ENCODE measurements around the gene DYNC2I2. TPM values are rescaled to one million over a fixed set of nuclear protein-coding genes. Genes with fewer than 3 reads are reported as not detected.
A peak's percentile ranks its signal among the peaks of the same experiment; 100 is the strongest.

Gene DYNC2I2
- total RNA-seq, 1 donor from 2014 or later, result 37.0 TPM

DNA sequence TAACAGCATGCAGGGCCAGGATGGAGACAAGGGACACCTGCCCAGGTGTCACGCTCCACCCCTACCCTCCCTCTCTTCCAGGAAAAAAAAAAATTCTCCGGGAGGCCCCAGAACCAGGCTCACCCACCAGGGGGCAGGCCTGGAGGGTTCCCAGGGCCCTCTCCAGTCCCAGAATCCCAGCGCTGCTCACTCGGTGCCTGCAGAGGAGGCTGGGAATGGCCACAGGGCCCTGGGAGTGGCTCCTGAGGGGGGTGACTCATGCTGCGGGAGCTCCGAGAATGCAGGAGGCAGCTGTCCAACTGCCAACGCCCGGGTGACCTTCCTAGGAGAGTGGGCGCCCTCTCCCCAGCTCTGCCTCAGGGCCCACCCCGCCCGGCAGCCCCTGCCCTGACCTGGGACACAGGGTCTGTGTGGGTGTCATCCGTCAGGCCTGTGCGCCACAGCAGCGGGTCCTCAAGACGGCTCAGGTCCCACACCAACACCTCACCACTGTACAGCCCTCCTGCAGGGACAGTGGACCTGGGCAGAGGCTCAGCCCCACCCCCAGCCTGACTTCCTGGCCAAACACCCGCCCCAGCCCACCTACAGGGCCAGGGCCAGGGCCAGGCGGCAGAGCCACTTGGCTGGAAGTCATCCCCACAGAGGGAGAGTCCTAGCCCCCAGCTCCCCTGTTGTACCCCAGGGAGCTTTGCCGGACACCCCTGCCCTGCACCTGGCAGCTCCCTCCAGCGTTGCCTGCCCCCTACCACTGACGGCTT, 21.2 kb downstream of the DYNC2I2 start:
- peak; percentile 91 for DNase-seq

DNA sequence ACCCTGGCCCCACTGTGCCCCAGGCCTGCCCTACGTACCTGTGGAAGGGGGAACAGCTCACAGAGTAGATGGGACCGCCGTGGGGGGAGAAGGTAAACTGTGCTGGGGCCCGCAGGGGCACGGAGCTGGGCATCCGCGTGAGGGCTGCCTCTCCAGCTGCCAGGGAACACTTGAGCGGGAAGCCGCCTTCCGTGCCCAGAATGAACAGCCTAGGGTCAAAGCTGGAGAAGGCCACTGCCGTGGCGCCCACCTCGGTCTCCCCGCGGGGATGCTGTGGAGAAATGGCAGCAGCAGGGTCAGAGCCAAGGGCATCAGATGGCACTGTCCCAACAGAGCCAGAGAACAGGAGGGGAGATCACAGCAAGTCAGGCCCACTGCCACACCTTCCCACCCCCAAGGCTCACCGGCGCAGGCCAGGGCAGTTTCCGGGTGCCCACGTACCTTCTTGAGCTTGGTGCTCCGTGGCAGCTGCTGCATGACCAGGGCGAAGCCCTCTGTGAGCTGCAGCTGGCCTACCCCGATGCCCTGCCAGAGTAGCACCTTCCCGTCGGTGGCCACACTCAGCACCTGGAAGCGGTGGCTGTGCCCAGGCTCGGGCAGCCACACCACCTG, 21.9 kb downstream of the DYNC2I2 start:
- no peak for DNase-seq

DNA sequence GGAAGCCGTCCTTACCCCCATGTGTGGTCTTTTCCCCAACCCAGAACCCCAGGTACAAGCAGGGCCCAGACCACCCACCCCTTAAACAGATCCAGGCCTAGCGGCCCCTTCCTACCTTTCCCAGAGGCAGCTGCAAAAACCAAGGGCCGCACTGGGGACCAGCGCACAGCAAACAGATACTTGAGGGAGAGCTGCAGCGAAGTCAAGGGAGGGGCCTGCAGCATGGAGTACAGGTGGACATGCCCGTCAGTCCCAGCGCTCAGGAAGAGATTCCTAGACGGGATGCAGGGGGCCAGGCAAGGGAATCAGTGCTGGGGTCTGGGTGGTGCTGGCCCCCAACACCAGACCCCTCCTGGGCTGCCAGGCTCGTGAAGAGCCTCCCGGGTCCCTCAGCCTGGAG, 22.5 kb downstream of the DYNC2I2 start:
- DNase-seq, result no peak

DNA sequence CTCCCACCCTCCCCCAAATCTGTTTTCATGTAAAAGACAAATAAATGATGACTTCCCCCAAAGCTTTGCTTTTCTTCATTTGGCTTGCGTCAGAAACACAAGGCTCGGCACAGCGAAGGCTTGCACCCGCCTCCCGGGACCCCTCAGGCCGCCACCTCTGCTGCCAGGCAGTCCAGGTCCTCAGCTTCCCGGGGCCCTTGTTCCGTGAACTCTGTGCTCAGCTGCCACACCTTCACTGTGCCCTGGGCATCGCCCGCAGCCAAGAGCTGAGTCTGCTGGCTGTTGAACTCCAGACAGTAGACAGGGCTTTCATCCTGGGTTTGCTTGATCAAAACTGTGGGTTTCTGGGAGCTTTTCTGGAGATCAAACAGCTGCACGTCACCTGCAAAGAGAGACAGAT, 23.0 kb downstream of the DYNC2I2 start:
- DNase-seq, result no peak

DNA sequence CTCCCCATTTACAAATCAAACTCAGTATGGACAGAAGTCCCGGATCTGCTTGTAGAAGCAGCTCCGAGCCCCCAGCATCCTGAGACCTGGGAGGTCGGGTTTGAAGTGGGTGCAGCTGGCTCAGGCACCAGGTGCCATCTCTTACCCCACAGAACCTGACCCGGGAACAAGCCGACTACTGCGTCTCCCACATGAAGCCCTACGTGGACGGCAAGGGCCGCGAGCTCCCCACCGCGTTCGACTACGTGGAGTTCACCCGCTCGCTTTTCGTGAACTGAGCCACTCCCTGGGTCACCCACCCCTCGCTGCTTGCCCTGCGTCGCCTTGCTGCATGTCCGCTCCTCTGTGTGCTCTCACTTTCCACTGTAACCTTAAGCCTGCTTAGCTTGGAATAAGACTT, 23.6 kb downstream of the DYNC2I2 start:
- DNase-seq, result no peak

DNA sequence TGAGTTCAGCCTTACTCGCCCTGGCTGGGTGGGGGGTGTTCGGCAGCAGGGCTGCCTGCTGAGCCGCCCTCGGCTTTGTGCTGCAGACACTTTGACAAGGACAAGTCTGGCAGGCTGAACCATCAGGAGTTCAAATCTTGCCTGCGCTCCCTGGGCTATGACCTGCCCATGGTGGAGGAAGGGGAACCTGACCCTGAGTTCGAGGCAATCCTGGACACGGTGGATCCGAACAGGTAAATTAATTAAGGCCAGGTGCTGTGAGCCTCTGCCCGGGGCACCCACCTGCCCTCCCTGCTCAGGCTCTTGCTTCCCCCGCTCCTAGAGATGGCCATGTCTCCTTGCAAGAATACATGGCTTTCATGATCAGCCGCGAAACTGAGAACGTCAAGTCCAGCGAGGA, 24.2 kb downstream of the DYNC2I2 start:
- no peak for DNase-seq

DNA sequence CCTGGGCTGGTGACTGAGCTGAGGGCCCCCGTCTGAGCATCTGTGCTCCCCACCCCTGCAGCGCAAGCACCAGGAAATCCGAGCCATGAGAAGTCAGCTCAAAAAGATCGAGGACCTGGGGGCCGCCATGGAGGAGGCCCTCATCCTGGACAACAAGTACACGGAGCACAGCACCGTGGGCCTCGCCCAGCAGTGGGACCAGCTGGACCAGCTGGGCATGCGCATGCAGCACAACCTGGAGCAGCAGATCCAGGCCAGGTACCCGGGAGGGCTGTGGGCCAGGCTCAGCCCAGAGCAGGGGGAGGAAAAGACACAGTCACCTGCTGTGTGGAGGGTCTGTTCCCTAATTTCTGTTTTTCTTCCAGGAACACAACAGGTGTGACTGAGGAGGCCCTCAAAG, 24.6 kb downstream of the DYNC2I2 start:
- DNase-seq, result no peak

DNA sequence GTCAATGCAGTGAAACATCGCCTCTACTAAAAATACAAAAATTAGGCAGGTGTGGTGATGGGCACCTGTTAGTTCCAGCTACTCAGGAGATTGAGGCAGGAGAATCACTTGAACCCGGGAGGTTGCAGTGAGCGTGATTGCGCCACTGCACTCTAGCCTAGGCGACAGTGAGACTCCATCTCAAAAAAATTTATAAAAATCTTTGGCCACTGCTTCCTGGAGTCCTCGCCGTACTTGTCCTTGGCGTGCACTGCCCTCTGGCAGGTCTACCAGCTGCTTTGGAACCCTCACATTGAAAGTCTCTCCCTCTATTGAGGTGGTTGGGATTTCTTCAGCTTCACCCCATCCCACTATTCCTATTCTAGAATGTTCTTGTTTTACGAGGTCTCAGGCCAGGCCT, 25.0 kb downstream of the DYNC2I2 start:
- DNase-seq, result no peak

DNA sequence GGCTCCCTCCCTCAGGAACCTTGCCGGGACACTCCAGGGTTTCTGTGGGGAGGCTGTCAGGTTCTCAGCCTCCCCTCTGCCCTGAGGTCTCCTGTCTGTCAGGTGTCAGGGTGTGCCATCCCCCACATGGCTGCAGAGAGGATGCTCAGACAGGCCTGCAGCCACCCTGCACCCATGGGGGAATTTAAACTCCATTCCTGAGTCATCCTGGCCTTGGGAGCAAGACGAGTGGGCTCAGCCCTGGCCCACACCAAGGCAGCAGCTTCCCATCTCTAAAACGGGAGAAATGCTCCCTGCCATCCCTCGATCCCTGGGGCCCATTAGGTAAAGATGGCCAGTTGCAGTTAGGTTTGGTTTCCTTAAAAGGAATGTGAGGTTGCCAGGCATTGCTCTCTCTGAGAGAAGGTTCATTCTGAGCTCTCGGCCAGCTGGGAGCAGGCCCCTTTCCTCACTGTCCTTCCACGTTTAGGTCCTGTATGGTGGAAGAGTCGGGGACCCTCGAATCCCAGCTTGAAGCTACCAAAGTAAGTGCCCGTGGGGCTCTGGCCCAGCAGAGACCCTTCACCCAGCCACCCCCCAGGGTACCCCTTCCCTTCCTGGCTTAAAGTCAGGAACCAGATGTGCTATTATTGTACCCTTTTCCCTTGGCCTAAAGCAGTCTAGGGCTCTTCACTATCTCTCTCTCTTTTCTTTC, 26.6 kb downstream of the DYNC2I2 start:
- no peak for DNase-seq

DNA sequence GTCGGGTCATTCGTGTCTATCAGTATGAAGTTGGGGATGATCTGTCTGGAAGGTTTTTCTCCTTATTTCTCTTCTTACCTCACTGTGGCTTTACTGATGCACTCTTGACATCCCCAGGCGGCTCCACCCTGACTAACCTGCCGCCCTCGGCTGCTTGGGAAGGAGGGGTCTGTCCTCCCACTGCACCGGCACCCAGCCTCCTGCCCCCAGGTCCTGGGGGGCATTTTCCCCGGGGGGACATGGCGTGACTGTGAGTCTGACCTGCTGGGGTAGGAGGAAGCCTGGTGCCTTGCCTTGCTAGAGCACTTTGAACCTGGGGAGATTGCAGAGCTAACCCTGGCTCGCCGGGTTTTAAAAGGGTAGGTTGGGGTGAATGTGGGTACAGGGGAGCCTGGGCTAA, 27.5 kb downstream of the DYNC2I2 start:
- no peak for DNase-seq

DNA sequence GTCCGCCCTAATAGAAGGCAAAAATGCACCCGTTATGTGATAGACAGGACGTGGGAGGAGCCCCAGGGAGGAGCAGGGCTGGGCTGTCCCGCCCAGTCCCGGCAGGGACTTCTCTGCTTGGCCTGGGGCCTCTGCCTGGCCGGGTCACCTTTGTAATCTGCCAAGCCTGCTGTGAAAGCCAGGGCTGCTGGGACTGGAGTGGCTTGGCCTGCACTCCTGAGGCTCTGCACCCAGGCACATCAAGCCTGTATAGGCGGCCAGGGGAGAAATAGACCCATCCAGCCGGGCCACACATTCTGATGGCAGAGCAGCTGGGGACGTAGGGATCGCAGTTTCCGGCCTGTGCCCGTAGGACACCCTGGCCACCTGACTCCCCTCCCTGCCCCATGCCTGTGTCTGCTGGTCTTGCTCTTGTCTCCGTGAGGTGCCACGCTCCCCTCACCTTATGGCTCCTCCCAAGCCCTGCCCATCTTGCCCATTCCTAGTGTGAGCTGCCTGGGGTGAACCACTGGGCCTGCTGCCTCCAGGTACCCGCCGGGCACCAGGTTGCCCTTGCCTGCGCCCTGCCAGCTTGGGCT, 28.1 kb downstream of the DYNC2I2 start:
- DNase-seq, result no peak

DNA sequence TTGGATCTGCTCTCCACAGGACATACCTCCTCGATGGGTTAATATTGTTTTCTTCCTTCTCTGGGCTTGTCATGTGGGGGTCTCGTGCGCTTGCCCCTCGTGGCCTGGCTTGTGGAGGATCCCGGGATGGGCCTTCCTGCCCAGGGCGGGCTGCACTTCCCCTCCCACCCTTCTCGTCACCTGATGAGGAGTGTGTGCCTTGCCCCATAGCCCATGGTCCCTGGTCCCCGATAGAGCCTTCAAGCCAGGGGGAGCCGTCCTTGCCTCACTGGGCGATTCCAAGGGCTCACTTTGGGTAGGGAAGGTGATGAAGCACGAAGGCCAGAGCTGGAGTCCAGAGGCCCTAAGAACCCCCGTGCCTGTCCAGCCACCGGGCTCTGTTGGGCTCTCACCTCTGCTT, 28.7 kb downstream of the DYNC2I2 start:
- no peak for DNase-seq

DNA sequence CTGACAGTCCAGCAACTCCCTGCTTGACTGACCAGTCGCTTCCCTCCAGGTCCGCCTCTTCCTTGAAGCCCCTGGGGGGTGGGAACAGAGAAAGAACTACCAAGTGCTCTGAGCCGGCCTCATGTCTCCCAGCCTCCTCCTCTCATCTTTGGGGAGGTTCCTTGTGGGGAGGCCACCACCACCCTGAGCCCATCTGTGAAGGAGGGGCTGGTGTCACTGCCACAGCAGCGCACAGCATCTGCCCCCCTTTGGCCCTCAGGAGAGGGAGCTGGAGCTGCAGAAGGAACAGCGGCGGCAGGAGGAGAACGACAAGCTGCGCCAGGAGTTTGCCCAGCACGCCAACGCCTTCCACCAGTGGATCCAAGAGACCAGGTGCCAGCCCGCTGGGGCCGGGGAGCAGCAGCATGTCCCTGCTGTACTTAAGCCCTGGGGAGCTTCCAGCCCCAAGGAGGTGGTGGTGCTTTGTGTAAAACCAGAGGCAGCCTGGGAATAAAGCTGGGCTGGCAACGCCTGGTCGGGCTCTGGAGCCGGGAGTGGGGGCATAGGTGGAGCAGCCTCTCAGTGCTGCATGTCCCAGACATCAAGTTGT, 29.4 kb downstream of the DYNC2I2 start:
- DNase-seq, result no peak

DNA sequence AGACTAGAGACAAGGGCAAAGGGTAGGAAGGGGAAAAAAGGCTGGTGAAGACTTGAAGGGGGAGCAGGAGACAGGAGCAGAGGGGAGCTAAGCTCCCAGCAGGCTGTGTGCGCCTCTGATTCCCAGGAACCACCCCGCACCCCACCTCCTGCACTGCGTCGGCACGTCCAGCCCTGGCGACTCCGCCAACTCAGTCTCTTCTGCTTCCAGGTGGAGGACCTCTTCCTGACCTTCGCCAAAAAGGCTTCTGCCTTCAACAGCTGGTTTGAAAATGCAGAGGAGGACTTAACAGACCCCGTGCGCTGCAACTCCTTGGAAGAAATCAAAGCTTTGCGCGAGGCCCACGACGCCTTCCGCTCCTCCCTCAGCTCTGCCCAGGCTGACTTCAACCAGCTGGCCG, 30.5 kb downstream of the DYNC2I2 start:
- DNase-seq, result no peak

DNA sequence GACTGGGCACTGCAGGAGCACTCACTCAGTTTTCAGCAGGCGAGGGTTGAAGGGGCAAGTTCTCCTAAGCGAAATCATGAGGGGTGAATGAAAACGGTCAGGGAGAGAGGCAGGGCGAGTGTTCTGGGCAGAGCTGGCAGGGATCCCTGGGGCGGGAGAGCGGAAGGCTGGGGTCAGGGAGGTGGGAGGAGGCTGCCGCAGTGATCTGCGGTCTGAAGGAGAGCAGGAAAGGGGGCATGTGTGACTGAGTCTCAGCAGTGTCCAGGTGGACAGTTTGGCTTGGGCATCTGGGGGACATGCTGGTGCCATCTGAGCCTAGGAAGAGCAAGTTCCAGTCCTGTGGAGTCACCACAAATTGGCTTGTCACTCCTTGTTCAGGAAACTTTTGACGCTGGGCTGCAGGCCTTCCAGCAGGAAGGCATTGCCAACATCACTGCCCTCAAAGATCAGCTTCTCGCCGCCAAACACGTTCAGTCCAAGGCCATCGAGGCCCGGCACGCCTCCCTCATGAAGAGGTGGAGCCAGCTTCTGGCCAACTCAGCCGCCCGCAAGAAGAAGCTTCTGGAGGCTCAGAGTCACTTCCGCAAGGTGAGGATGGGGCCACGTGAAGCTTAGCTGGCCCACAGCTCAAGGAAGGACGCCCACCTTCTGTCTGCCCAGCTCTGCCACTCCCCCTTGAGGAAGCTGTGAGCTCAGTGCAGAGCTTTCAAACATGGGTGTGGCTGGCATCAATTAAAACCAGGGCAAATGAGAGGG, 31.1 kb downstream of the DYNC2I2 start:
- no peak for DNase-seq

DNA sequence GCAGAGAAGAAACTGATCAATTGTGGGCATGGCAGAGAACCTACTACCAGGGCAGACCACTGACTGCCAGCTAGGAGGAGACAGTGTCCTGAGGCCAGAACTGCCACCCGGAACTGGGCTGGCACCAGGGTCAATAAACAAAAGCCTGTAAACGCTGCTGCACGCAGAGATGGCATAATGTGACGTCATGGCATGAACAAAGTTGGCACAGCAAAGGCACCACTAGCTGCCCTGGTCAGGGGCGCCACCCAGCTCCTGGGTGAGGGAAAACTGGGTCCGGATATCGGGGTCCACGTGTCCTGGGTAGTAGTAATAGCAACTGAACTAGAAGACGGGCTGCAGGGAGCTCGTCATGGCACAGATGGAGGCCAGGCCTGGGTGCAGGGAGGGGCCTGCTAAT, 32.1 kb downstream of the DYNC2I2 start:
- no peak for DNase-seq

DNA sequence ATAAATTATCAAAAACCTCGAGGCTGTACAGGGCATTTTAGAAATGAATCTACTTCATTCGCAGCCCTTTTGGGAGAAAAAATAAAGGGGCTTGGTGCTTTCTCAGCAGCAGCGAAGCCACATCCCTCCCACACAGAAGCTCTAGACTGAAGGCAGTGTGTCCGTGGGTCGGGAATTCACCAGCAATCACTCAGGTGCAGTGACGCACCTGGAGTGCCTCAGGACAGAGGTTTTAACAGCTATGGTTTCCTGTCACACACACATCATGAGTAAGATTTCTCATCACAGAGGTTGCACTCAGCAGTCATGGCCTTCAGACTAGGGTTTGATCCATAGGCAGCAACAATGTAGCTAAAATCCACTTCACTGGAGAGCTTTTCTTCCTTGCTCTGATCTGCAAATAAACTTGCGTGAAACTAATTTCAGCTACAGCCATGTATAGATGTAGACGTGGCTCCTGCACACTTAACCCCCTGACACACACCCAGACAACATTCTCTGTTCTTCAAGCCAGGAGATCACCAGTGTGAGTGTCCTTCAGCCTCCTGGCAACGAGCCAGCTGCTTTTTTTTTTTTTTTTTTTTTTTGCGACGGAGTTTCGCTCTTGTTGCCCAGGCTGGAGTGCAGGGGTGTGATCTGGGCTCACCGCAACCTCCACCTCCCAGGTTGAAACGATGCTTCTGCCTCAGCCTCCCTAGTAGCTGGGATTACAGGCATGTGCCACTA, 34.8 kb downstream of the DYNC2I2 start:
- DNase-seq, result no peak

DNA sequence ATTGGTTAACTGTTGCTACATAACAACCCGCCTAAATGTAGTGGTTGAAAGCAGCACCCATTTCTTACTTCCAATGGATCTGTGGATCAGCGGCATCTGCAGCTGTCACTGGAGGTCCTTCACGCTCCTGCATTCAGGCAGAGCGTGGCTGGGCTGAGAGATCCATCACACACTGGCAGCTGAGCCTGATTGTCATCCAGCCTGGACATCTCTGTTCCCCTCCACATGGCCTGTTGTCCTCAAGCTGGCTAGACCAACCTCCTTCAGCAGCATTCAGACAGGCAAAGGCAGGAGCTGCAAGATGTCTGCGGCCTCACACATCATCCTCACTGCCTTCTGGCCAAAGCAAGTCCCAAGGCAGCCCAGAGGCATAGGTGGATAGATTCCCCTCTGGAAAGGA, 36.9 kb downstream of the DYNC2I2 start:
- DNase-seq, result no peak

DNA sequence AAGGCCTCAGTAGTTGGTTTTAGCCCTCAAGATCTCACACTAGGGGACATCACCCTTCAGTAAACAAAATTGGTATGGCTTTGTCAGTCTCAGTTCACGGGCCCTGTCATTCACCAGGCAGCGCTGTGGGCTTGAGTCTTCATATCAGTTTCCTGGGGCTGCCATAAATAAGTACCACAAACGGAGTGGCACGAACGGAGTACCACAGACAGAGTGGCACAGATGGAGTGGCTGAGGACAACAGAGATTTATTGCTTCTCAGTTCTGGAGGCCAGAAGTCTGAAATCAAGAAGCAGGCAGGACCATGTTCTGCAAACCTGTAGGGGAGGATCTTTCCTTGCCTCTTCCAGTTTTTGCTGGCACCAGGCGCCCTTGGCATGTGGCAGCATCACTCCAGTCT, 37.5 kb downstream of the DYNC2I2 start:
- no peak for DNase-seq

DNA sequence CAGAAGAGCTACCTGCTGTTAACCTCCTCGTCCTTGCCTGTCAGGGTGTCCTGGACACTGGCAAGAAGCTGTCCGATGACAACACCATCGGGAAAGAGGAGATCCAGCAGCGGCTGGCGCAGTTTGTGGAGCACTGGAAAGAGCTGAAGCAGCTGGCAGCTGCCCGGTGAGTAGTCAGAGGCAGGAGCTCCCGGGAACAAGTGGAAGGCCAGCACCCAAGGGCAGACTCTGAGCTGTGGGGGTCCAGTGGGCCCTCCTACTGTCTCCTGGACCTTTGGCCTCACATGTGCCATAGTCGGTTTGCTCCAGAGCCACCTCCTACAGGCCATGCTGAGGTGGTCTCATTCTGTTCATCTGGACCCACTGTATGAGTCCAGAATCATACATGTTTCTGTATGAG, 38.7 kb downstream of the DYNC2I2 start:
- no peak for DNase-seq

DNA sequence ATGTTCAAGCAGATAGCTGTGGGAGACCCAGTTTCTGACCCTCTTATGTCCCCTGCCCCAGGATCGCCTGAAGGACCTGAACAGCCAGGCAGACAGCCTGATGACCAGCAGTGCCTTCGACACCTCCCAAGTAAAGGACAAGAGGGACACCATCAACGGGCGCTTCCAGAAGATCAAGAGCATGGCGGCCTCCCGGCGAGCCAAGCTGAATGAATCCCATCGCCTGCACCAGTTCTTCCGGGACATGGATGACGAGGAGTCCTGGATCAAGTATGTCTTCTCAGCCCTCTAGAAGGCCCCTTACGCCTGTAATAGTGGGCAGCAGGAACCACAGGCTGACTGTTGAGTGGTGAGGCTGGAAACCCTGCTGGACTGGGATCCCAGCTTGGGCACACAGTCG, 41.1 kb downstream of the DYNC2I2 start:
- DNase-seq, result no peak

DNA sequence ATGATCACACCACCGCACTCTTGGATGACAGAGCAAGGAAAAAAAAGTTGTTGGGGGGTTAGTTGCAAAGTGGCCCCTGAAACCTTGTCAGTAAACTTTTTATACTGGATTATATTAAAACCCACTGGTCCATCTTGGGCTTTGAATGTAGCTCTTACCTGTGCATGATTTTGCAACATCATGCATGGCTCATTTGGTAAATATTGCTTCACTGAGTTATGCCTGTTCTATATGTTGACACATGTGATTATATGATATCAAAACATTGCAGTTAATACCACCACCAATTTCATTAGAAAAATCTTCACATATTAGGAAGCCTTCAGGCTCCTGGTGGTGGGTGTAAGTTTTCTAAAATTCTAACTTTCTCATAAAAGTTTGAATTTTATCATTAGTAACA, 41.9 kb downstream of the DYNC2I2 start:
- no peak for DNase-seq

Data from tongue (tissue), 2 donors.